HG03175 (cell line): Measurements from ENCODE around the gene SNX32.

Source experiments
- ATAC-seq: cut with Tn5 transposase; IDR thresholded peaks from one replicate; pipeline ENCODE4 v1.9.1; 2021; ENCODE audit warnings: mild to moderate bottlenecking, moderate library complexity; ENCODE audit not compliant: unreplicated experiment

The SNX32 gene

GRCh38 chr11:65796726-65797601 lies 36.8 kb upstream of the SNX32 start:
- ATAC-seq: no peak

GRCh38 chr11:65797711-65798110 lies 36.1 kb upstream of the SNX32 start:
- ATAC-seq: no peak

- no peak for ATAC-seq
These were observed 34.9 kb upstream of the SNX32 start for GRCh38 chr11:65798882-65799281.

- ATAC-seq: no peak
These were observed 32.4 kb upstream of the SNX32 start for GRCh38 chr11:65801153-65801987.

- peak; percentile 78 for ATAC-seq
These were observed 30.9 kb upstream of the SNX32 start for GRCh38 chr11:65802841-65803240.

- ATAC-seq: no peak
These were observed 29.8 kb upstream of the SNX32 start for GRCh38 chr11:65803797-65804492.

GRCh38 chr11:65806979-65807378 lies 26.8 kb upstream of the SNX32 start:
- ATAC-seq: no peak

- no peak for ATAC-seq
These were observed 24.9 kb upstream of the SNX32 start for GRCh38 chr11:65808744-65809341.

- ATAC-seq: no peak
These were observed 24.3 kb upstream of the SNX32 start for GRCh38 chr11:65809496-65809895.

- ATAC-seq: no peak
These were observed 23.5 kb upstream of the SNX32 start for GRCh38 chr11:65810046-65810868.

GRCh38 chr11:65811764-65812475 lies 21.8 kb upstream of the SNX32 start:
- no peak for ATAC-seq

- ATAC-seq: no peak
These were observed 19.4 kb upstream of the SNX32 start for GRCh38 chr11:65814131-65814985.

GRCh38 chr11:65814986-65815565 lies 18.7 kb upstream of the SNX32 start:
- ATAC-seq: no peak

- no peak for ATAC-seq
These were observed 17.1 kb upstream of the SNX32 start for GRCh38 chr11:65816696-65817095.

GRCh38 chr11:65817312-65817834 lies 16.4 kb upstream of the SNX32 start:
- ATAC-seq: no peak

- peak; percentile 72 for ATAC-seq
These were observed 15.7 kb upstream of the SNX32 start for GRCh38 chr11:65817835-65818680.

GRCh38 chr11:65821107-65821506 lies 12.7 kb upstream of the SNX32 start:
- no peak for ATAC-seq
